K562 (cell line): ENCODE data around the gene MRO. TPM values are rescaled to one million over a fixed set of nuclear protein-coding genes. Genes with fewer than 3 reads are reported as not detected.

Experiments
- ATAC-seq: fragments of 200-7000 bp; cut with Tn5 transposase; 3 replicates; pipeline ENCODE4 v1.9.1; 2020; ENCODE audit warnings: moderate library complexity
- Bru-seq: library from RNA; stranded (reverse); fragments of 400-500 nt; gene quantifications from one replicate; lab custom pipeline; 2021; lab: Mats Ljungman, UMichigan
- BruChase-seq, 2 experiments: library from RNA; stranded (reverse); fragments of 400-500 nt; gene quantifications; one replicate each; lab custom pipeline; 2021; lab: Mats Ljungman, UMichigan
- BruUV-seq: library from RNA; stranded (reverse); fragments of 400-500 nt; replicated peaks from 2 replicates; lab custom pipeline; 2021; lab: Mats Ljungman, UMichigan
- CTCF ChIA-PET: fragments of 300-600 bp; formaldehyde crosslinking; extraction: SDS; loops from one replicate; lab custom pipeline; 2021; ENCODE audit warnings: low intra/inter-chr PET ratio; lab: Yijun Ruan, JAX
- POLR2A ChIA-PET: fragments of 300-600, 350-650 bp; sonication (Branson Sonifier 250); formaldehyde crosslinking; extraction: SDS; loops from one replicate; lab custom pipeline; 2021; ENCODE audit warnings: antibody characterized with exemption, inconsistent platforms; lab: Yijun Ruan, JAX
- DNase-seq, 4 experiments: peaks; one replicate each; pipeline versions ENCODE4 v3.0.0 to v3.0.0-alpha.2; 2011 to 2018; ENCODE audit warnings: low spot score in 3 of 4, mixed read lengths in 3 of 4; ENCODE audit errors: extremely low read depth in 1 of 4
- FAIRE-seq: peaks from 2 replicates; lab custom pipeline; 2011; peaks lifted over from hg19 to GRCh38; lab: Jason Lieb, UNC
- H2AFZ ChIP-seq: 2 replicates; pipeline ENCODE4 v1.6.0; 2011; ENCODE audit warnings: low read depth, low read length, control low read depth, inconsistent platforms
- H3K27ac ChIP-seq: fragments of 200-600 bp; 3 replicates; pipeline ENCODE4 v1.8.0; 2011; ENCODE audit warnings: low read depth, mild to moderate bottlenecking, control low read depth, inconsistent platforms, low read length, moderate library complexity, mixed read lengths; ENCODE audit errors: extremely low read depth
- H3K27me3 ChIP-seq, 2 experiments: fragments of 300-600 bp in 1 of 2; 2 replicates in 1 of 2; 3 replicates in 1 of 2; pipeline versions ENCODE4 v1.6.0 to v1.8.0; 2011; ENCODE audit warnings: inconsistent platforms in 2 of 2, low read length in 2 of 2, mild to moderate bottlenecking in 1 of 2, mixed read lengths in 1 of 2, moderate library complexity in 1 of 2; ENCODE audit not compliant: control insufficient read depth in 2 of 2, insufficient read depth in 2 of 2
- H3K36me3 ChIP-seq: fragments of 300-600 bp; 3 replicates; pipeline ENCODE4 v1.8.0; 2011; ENCODE audit warnings: mild to moderate bottlenecking, low read length, inconsistent platforms; ENCODE audit not compliant: control insufficient read depth, insufficient read depth
- H3K4me1 ChIP-seq, 2 experiments: fragments of 200-600 bp in 1 of 2; replicated peaks in 1 of 2; 2 replicates in 1 of 2; 3 replicates in 1 of 2; pipeline versions ENCODE4 v1.5.1 to v1.8.0; 2011; ENCODE audit warnings: inconsistent platforms in 2 of 2, low read length in 2 of 2, mild to moderate bottlenecking in 1 of 2, mixed read lengths in 1 of 2, moderate library complexity in 1 of 2; ENCODE audit not compliant: control insufficient read depth in 2 of 2, insufficient read depth in 2 of 2
- H3K4me2 ChIP-seq: 2 replicates; pipeline ENCODE4 v1.6.1; 2011; ENCODE audit warnings: low read length, control low read depth, inconsistent platforms, mixed read lengths; ENCODE audit not compliant: insufficient read depth
- H3K4me3 ChIP-seq: fragments of 200-600 bp; sonication (generic), shearing (Covaris generic); 2 replicates; pipeline ENCODE4 v1.5.1; 2016; ENCODE audit warnings: control low read depth, inconsistent platforms
- H3K79me2 ChIP-seq: fragments of 200-600 bp; 3 replicates; pipeline ENCODE4 v1.8.0; 2011; ENCODE audit warnings: low read length, inconsistent platforms; ENCODE audit not compliant: control insufficient read depth, insufficient read depth
- H3K9ac ChIP-seq, 2 experiments: 2 replicates each; pipeline versions ENCODE4 v1.6.0 to v1.6.1; 2011; ENCODE audit warnings: low read depth in 2 of 2, low read length in 2 of 2, control low read depth in 1 of 2, inconsistent platforms in 1 of 2, mild to moderate bottlenecking in 1 of 2, mixed read lengths in 1 of 2; ENCODE audit not compliant: insufficient read depth in 1 of 2
- H3K9me1 ChIP-seq: one replicate; pipeline ENCODE4 v1.6.0; 2011; ENCODE audit warnings: inconsistent platforms, mild to moderate bottlenecking, low read length, moderate library complexity; ENCODE audit not compliant: control insufficient read depth, insufficient read depth
- H3K9me3 ChIP-seq: replicated peaks from 2 replicates; pipeline ENCODE4 v1.5.1; 2011; ENCODE audit warnings: low read depth, low read length, inconsistent platforms; ENCODE audit not compliant: control insufficient read depth, insufficient read depth
- H4K20me1 ChIP-seq: replicated peaks from 2 replicates; pipeline ENCODE4 v1.6.1; 2011; ENCODE audit warnings: low read length, inconsistent platforms, mixed read lengths; ENCODE audit not compliant: control insufficient read depth, insufficient read depth
- ARID2 ChIP-seq: fragments of 450-650 bp; IDR thresholded peaks from 2 replicates; pipeline ENCODE4 v1.6.1; 2017; ENCODE audit warnings: antibody characterized with exemption, mild to moderate bottlenecking
- CTCF ChIP-seq, 3 experiments: IDR thresholded peaks in 2 of 3; conservative IDR thresholded peaks in 1 of 3; 2 replicates each; pipeline ENCODE4 v1.5.1; 2011 to 2012; ENCODE audit warnings: low read length in 3 of 3, mild to moderate bottlenecking in 3 of 3, control low read depth in 2 of 3, improper control_type of control experiment in 1 of 3, inconsistent platforms in 1 of 3, low read depth in 1 of 3, mixed read lengths in 1 of 3, moderate library complexity in 1 of 3; ENCODE audit not compliant: insufficient read depth in 2 of 3
- EGR1 ChIP-seq: fragments of 450-650 bp; conservative IDR thresholded peaks from 2 replicates; pipeline ENCODE4 v1.6.1; 2017; ENCODE audit warnings: mild to moderate bottlenecking
- HMG20B ChIP-seq: fragments of 250-450 bp; sonication (Bioruptor Pico); IDR thresholded peaks from 2 replicates; pipeline ENCODE4 v1.5.0; 2021; ENCODE audit warnings: mild to moderate bottlenecking
- NCOR1 ChIP-seq: fragments of 450-650 bp; IDR thresholded peaks from 2 replicates; pipeline ENCODE4 v1.6.1; 2016; ENCODE audit warnings: mild to moderate bottlenecking, moderate library complexity
- PHB2 ChIP-seq: fragments of 450-650 bp; IDR thresholded peaks from 2 replicates; pipeline ENCODE4 v1.6.1; 2017; ENCODE audit warnings: low read depth
- SP2 ChIP-seq: IDR thresholded peaks from 2 replicates; pipeline ENCODE4 v1.6.1; 2011; ENCODE audit warnings: mild to moderate bottlenecking, low read depth, low read length, moderate library complexity; ENCODE audit not compliant: poor library complexity, severe bottlenecking; ENCODE audit errors: extremely low read depth
- ZNF398 ChIP-seq: fragments of 250-450 bp; sonication (Bioruptor Pico); IDR thresholded peaks from 2 replicates; pipeline ENCODE4 v1.8.0; 2021; ENCODE audit warnings: moderate library complexity, mild to moderate bottlenecking, inconsistent platforms
- WGBS: fragments of 100-300 bp; shearing (Covaris generic); methylation state at CpG from one replicate; pipeline ENCODE4 v1.1.6; 2016; ENCODE audit warnings: low coverage, mixed read lengths; ENCODE audit not compliant: insufficient coverage; ENCODE audit errors: missing lambda C conversion rate; 5-methylcytosine and 5-hydroxymethylcytosine counted together
- in situ Hi-C: fragments of 300-500 bp; cut with MboI; formaldehyde crosslinking; loops from 4 replicates; pipeline ENCODE4 v1.15.0; 2018; ENCODE audit warnings: inconsistent platforms, mixed read lengths
- intact Hi-C: fragments of 100-400 bp; cut with micrococcal nuclease; formaldehyde crosslinking; loops from 2 replicates; pipeline ENCODE4 v1.14.2; 2022
- long read RNA-seq, 3 experiments: library from polyadenylated mRNA in 2 of 3; library from RNA in 1 of 3; unstranded in 2 of 3; stranded (forward) in 1 of 3; transcript quantifications; one replicate each; pipeline ENCODE4 v2.0.0, GENCODE V29; 2019 to 2022
- polyA minus RNA-seq, 3 experiments: library from RNA; depleted of rRNA, polyadenylated mRNA; stranded (reverse); fragments of >200 nt; gene quantifications; 2 replicates each; pipeline ENCODE4 v1.2.3, GENCODE V29; 2011
- polyA plus RNA-seq, 8 experiments: library from polyadenylated mRNA; depleted of rRNA in 4 of 8; stranded (reverse) in 5 of 8; unstranded in 3 of 8; fragments of >200 nt; fragmentation: Nextera tagmentation in 2 of 8; fragmentation: Illumina TruSeq in 1 of 8; extraction: Ambion mirVana in 2 of 8; extraction: Trizol in 1 of 8; gene quantifications; 2 replicates each; pipeline versions ENCODE4 v1.2.1 to v1.2.3, GENCODE V29; 2011 to 2014; ENCODE audit warnings: inconsistent platforms in 1 of 8, missing spikeins in 1 of 8
- total RNA-seq, 7 experiments: library from RNA; depleted of rRNA in 6 of 7; stranded (reverse); fragments of >200 nt in 6 of 7; fragmentation: Illumina TruSeq in 2 of 7; extraction: Trizol in 2 of 7; gene quantifications; 2 replicates each; pipeline versions ENCODE4 v1.2.1 to v1.2.3, GENCODE V29; 2011 to 2021; ENCODE audit warnings: low replicate concordance in 1 of 7
- TF ChIP-seq, protein P1 (sequence below): sonication (generic); formaldehyde crosslinking; IDR thresholded peaks from 2 replicates; pipeline ENCODE4 v1.8.1; 2023; ENCODE audit warnings: mild to moderate bottlenecking, missing genetic modification reagents
- TF ChIP-seq, protein P2 (sequence below): fragments of 450-650 bp; IDR thresholded peaks from 2 replicates; pipeline ENCODE4 v1.6.1; 2016

Gene MRO
- not detected in 2 replicates for total RNA-seq (2011; cell fraction: chromatin; rRNA removed; ENCODE audit: low replicate concordance)
- total RNA-seq (2011; cell fraction: nucleolus; rRNA removed) = not detected in 2 replicates
- total RNA-seq (2011; cell fraction: nucleoplasm; rRNA removed) = not detected in 2 replicates
- total RNA-seq (2014; rRNA removed) (not detected in 2 replicates), total RNA-seq (2014; rRNA removed; fragmentation: Illumina TruSeq; extraction: Trizol) (not detected in 2 replicates), total RNA-seq (2015; rRNA removed; fragmentation: Illumina TruSeq; extraction: Trizol) (not detected in 2 replicates), total RNA-seq (2021) (not detected in 2 replicates), polyA plus RNA-seq (2011; rRNA removed) (not detected in 2 replicates), polyA plus RNA-seq (2014; fragmentation: Illumina TruSeq; extraction: Trizol) (not detected in 2 replicates), polyA plus RNA-seq (2014; fragmentation: Nextera tagmentation; extraction: Ambion mirVana) (under 1 TPM in 1 of 2 experiments, not detected in 1; 0.06 TPM), polyA plus RNA-seq (2014; rRNA removed) (not detected in 2 replicates), polyA minus RNA-seq (2011; rRNA and poly(A)+ RNA removed) (not detected in 2 replicates), Bru-seq, nascent RNA (not detected), BruChase-seq, experiment 1, labeled RNA remaining after a 2-hour chase (percentile 6 among the genes with signal in this experiment), BruChase-seq, experiment 2, labeled RNA remaining after a 6-hour chase (percentile 4 among the genes with signal in this experiment)
- polyA plus RNA-seq (2011; cell fraction: cytosol; rRNA removed) = 0.22 TPM in 1 of 2 replicates, not detected in the other
- not detected in 2 replicates for polyA plus RNA-seq (2011; cell fraction: nucleus; rRNA removed)
- not detected in 2 replicates for polyA plus RNA-seq (2012)
- not detected in 2 replicates for polyA minus RNA-seq (2011; cell fraction: cytosol; rRNA and poly(A)+ RNA removed)
- not detected in 2 replicates for polyA minus RNA-seq (2011; cell fraction: nucleus; rRNA and poly(A)+ RNA removed)
- long read RNA-seq, experiment 1 = 0 reads
- long read RNA-seq, experiment 2 = 0 reads
- long read RNA-seq, experiment 3 = 0 reads

GRCh38 chr18:50819728-50820378, at the start of gene MRO:
Gene MRO, minus strand, starts transcription at chr18:50820016. Its CDS starts 10,616 bp downstream, at chr18:50809400.
- in situ Hi-C loops = no loop called here
- peak; percentile 75 for FAIRE-seq
- H3K9me1 ChIP-seq = no peaks in the 10 kb centered on the region
- peak; percentile 66 to 82 (median 72) for DNase-seq
- no peaks in the 10 kb centered on the region for H3K36me3 ChIP-seq
- H3K4me1 ChIP-seq = peaks cover 5 to 9% of the 10 kb centered on the region in 2 experiments; a peak in 3 of 5 replicates
- ChIA-PET CTCF (interaction anchor here (0.6 to 1.9 kb wide), 5 partner anchors 16 to 231 kb away, joined by 3 to 10 read pairs (median 5); no protein-coding TSS in a partner anchor), POLR2A (no interaction called here)
- H3K9me3 ChIP-seq = no peaks in the 10 kb centered on the region
- peak; percentile 98 for ATAC-seq
- peak within 1 kb of the TSS; percentile 72 for H3K4me2 ChIP-seq
- peaks cover 0 to 8% of the 10 kb centered on the region in 2 experiments; a peak in 3 of 5 replicates for H3K27me3 ChIP-seq
- 0 out of 2 replicates have a peak within 1 kb of the TSS, but pooled peaks have one; percentile 16 for H3K4me3 ChIP-seq
- H3K79me2 ChIP-seq = no peaks in the 10 kb centered on the region
- H3K9ac ChIP-seq = peak within 1 kb of the TSS in 1 of 2 experiments; percentile 84; a peak in 2 of 4 replicates
- no peaks in the 10 kb centered on the region for H4K20me1 ChIP-seq
- intact Hi-C loops = loop anchor here (1.0 to 5.0 kb wide), 5 partner anchors 46 to 282 kb away; partner anchors contain the start of gene ELAC1
- peak within 1 kb of the TSS; percentile 79 for H2AFZ ChIP-seq
- BruUV-seq = no TSS peak
- H3K27ac ChIP-seq = no peak within 1 kb of the TSS; the same call in 2 of the 3 replicates
- WGBS = 5% methylated on average over 10 of the region's 24 CpGs
- TF ChIP-seq CTCF (IDR thresholded peaks at IDR 0.05 in 2 of 3, conservative IDR thresholded peaks at IDR 0.05 in 1 of 3; ENCODE audit: insufficient read depth in 2 of 3, low read depth in 1 of 3, low read length in 3 of 3) (peak; percentile 86 to 89 (median 88)), ARID2 (peak; percentile 86), SP2 (no peak), PHB2 (no peak), ZNF398 (CRISPR knock-in tag) (no peak), NCOR1 (no peak), EGR1 (no peak), HMG20B (no peak)
- TF ChIP-seq, protein P1, sequence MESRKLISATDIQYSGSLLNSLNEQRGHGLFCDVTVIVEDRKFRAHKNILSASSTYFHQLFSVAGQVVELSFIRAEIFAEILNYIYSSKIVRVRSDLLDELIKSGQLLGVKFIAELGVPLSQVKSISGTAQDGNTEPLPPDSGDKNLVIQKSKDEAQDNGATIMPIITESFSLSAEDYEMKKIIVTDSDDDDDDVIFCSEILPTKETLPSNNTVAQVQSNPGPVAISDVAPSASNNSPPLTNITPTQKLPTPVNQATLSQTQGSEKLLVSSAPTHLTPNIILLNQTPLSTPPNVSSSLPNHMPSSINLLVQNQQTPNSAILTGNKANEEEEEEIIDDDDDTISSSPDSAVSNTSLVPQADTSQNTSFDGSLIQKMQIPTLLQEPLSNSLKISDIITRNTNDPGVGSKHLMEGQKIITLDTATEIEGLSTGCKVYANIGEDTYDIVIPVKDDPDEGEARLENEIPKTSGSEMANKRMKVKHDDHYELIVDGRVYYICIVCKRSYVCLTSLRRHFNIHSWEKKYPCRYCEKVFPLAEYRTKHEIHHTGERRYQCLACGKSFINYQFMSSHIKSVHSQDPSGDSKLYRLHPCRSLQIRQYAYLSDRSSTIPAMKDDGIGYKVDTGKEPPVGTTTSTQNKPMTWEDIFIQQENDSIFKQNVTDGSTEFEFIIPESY (CRISPR knock-in tag) = no peak
- TF ChIP-seq, protein P2, sequence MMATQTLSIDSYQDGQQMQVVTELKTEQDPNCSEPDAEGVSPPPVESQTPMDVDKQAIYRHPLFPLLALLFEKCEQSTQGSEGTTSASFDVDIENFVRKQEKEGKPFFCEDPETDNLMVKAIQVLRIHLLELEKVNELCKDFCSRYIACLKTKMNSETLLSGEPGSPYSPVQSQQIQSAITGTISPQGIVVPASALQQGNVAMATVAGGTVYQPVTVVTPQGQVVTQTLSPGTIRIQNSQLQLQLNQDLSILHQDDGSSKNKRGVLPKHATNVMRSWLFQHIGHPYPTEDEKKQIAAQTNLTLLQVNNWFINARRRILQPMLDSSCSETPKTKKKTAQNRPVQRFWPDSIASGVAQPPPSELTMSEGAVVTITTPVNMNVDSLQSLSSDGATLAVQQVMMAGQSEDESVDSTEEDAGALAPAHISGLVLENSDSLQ = peak; percentile 17; the same call in 1 of the 2 replicates
